Neural cell (in vitro differentiated cells): Measurements from ENCODE around the gene CCNE1. TPM values are rescaled to one million over a fixed set of nuclear protein-coding genes. Genes with fewer than 3 reads are reported as not detected.
A peak's percentile ranks its signal among the peaks of the same experiment; 100 is the strongest.

Experiments
- H2AFZ ChIP-seq: fragments of 200-600, 300-800 bp; sonication (generic), shearing (Covaris generic); 2 replicates; pipeline ENCODE4 v1.6.0; 2014; ENCODE audit warnings: low read depth, mild to moderate bottlenecking, antibody characterized with exemption, low read length, moderate library complexity
- H3F3A ChIP-seq: fragments of 200-600 bp; shearing (Covaris generic); 2 replicates; pipeline ENCODE4 v1.6.1; 2016; ENCODE audit warnings: mild to moderate bottlenecking, moderate library complexity, mixed read lengths, antibody characterized with exemption, low read length; ENCODE audit not compliant: insufficient read depth, poor library complexity, severe bottlenecking
- H3K27ac ChIP-seq: fragments of 200-600, 300-800 bp; sonication (generic), shearing (Covaris generic); 2 replicates; pipeline ENCODE4 v1.5.1; 2014; ENCODE audit warnings: mild to moderate bottlenecking, low read length, moderate library complexity
- H3K27me3 ChIP-seq: fragments of 300-800, 200-600 bp; sonication (generic), shearing (Covaris generic); 2 replicates; pipeline ENCODE4 v1.6.0; 2014; ENCODE audit warnings: mild to moderate bottlenecking, low read depth, low read length, moderate library complexity; ENCODE audit not compliant: insufficient read depth
- H3K36me3 ChIP-seq: fragments of 300-800, 200-600 bp; sonication (generic), shearing (Covaris generic); 2 replicates; pipeline ENCODE4 v1.5.1; 2014; ENCODE audit warnings: mild to moderate bottlenecking, antibody characterized with exemption, low read length, moderate library complexity; ENCODE audit not compliant: insufficient read depth
- H3K4me2 ChIP-seq: fragments of 300-800, 200-600 bp; sonication (generic), shearing (Covaris generic); 2 replicates; pipeline ENCODE4 v1.6.0; 2014; ENCODE audit warnings: mild to moderate bottlenecking, low read length
- H3K4me3 ChIP-seq: fragments of 300-800, 200-600 bp; sonication (generic), shearing (Covaris generic); 2 replicates; pipeline ENCODE4 v1.5.1; 2014; ENCODE audit warnings: mild to moderate bottlenecking, low read length, moderate library complexity
- H3K79me2 ChIP-seq: fragments of 200-600 bp; shearing (Covaris generic); replicated peaks from 2 replicates; pipeline ENCODE4 v1.6.0; 2014; ENCODE audit warnings: mild to moderate bottlenecking, low read length, moderate library complexity; ENCODE audit not compliant: insufficient read depth
- H3K9ac ChIP-seq: fragments of 300-800, 200-600 bp; sonication (generic), shearing (Covaris generic); 2 replicates; pipeline ENCODE4 v1.6.1; 2016; ENCODE audit warnings: mild to moderate bottlenecking, low read length, mixed read lengths
- H3K9me2 ChIP-seq: fragments of 200-600 bp; shearing (Covaris generic); 2 replicates; pipeline ENCODE4 v1.6.1; 2016; ENCODE audit warnings: mild to moderate bottlenecking, low read length, mixed read lengths; ENCODE audit not compliant: insufficient read depth
- H3K9me3 ChIP-seq: fragments of 200-600, 300-800 bp; sonication (generic), shearing (Covaris generic); 2 replicates; pipeline ENCODE4 v1.6.1; 2016; ENCODE audit warnings: mild to moderate bottlenecking, mixed run types, low read length, moderate library complexity, mixed read lengths
- H4K20me1 ChIP-seq: fragments of 200-600 bp; shearing (Covaris generic); 2 replicates; pipeline ENCODE4 v1.6.1; 2016; ENCODE audit warnings: mild to moderate bottlenecking, mixed run types; ENCODE audit not compliant: insufficient read depth
- EP300 ChIP-seq: fragments of 450-650 bp; conservative IDR thresholded peaks from 2 replicates; pipeline ENCODE4 v1.6.1; 2014; ENCODE audit warnings: antibody characterized with exemption, mild to moderate bottlenecking, moderate library complexity; ENCODE audit not compliant: poor library complexity, severe bottlenecking
- EZH2 ChIP-seq: fragments of 200-600, 300-800 bp; shearing (Covaris generic), sonication (generic); IDR thresholded peaks from 2 replicates; pipeline ENCODE4 v1.6.1; 2014; ENCODE audit warnings: antibody characterized with exemption, low read length, borderline replicate concordance, mild to moderate bottlenecking; ENCODE audit not compliant: insufficient read depth, poor library complexity, severe bottlenecking
- MXI1 ChIP-seq: fragments of 450-650 bp; conservative IDR thresholded peaks from 2 replicates; pipeline ENCODE4 v1.6.1; 2014; ENCODE audit warnings: antibody characterized with exemption, mild to moderate bottlenecking; ENCODE audit not compliant: poor library complexity, severe bottlenecking
- POLR2AphosphoS5 ChIP-seq: IDR thresholded peaks from 2 replicates; pipeline ENCODE4 v1.6.1; 2012
- RAD21 ChIP-seq: fragments of 450-650 bp; conservative IDR thresholded peaks from 2 replicates; pipeline ENCODE4 v1.6.1; 2014; ENCODE audit warnings: antibody characterized with exemption, mild to moderate bottlenecking, moderate library complexity
- SMC3 ChIP-seq: fragments of 450-650 bp; conservative IDR thresholded peaks from 2 replicates; pipeline ENCODE4 v1.6.1; 2014; ENCODE audit warnings: antibody characterized with exemption, mild to moderate bottlenecking, moderate library complexity; ENCODE audit not compliant: poor library complexity
- TAF1 ChIP-seq: IDR thresholded peaks from 2 replicates; pipeline ENCODE4 v1.6.1; 2012; ENCODE audit warnings: low read depth
- polyA plus RNA-seq: library from polyadenylated mRNA; depleted of rRNA; stranded (reverse); fragments of >200 nt; gene quantifications from 2 replicates; pipeline ENCODE4 v1.2.3, GENCODE V29; 2014
- TF ChIP-seq, protein P1 (sequence below): IDR thresholded peaks from 2 replicates; pipeline ENCODE4 v1.6.1; 2012; ENCODE audit warnings: borderline replicate concordance
- TF ChIP-seq, protein P2 (sequence below): fragments of 450-650 bp; IDR thresholded peaks from 2 replicates; pipeline ENCODE4 v1.5.1; 2014; ENCODE audit warnings: antibody characterized with exemption, mild to moderate bottlenecking, moderate library complexity; ENCODE audit not compliant: poor library complexity, severe bottlenecking

Gene CCNE1
- polyA plus RNA-seq, 1 donor from 2014 or later, result 4.1 TPM

- no peaks in the 10 kb centered on the region for H4K20me1 ChIP-seq
- no peaks in the 10 kb centered on the region for H3K36me3 ChIP-seq
- H3K4me3 ChIP-seq, result no peak overlapping the region
- no peaks in the 10 kb centered on the region for H3F3A ChIP-seq
- H3K9ac ChIP-seq, result no peak overlapping the region
- no peak overlapping the region for H3K4me2 ChIP-seq
- H3K9me3 ChIP-seq, result no peaks in the 10 kb centered on the region
- no peaks in the 10 kb centered on the region for H3K9me2 ChIP-seq
- H3K27me3 ChIP-seq, result no peaks in the 10 kb centered on the region
- H2AFZ ChIP-seq, result no peak overlapping the region
- H3K79me2 ChIP-seq, result no peaks in the 10 kb centered on the region
- no peak for TF ChIP-seq EP300
- TF ChIP-seq MXI1, result no peak
- no peak overlapping the region for H3K27ac ChIP-seq
Measured at GRCh38 chr19:29854033-29854432, 42.2 kb downstream of the CCNE1 start.

DNA sequence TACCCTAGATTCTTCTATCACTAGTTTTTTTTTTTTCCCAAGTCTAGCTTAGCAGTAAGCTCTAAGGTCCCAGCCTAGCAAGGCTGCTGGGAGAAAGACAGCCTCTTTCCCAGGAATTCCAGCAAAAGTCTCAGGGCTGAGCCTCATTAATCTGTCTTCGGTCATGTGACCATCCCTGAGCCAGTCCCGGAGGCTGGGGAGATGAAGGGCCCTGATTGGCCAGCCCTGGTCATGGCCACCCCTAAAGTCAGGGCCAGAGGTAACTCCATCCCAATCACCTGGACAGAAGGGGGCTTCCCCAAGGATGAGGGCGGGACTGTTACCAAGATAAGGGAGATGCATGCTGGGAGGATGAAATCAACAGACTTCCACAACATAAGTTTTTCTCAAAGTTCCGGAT is 43.3 kb downstream of the CCNE1 start:
- no peak overlapping the region for H2AFZ ChIP-seq
- H4K20me1 ChIP-seq, result no peaks in the 10 kb centered on the region
- H3K9me3 ChIP-seq, result no peaks in the 10 kb centered on the region
- H3F3A ChIP-seq, result no peaks in the 10 kb centered on the region
- H3K9ac ChIP-seq, result no peak overlapping the region
- H3K79me2 ChIP-seq, result no peaks in the 10 kb centered on the region
- H3K27ac ChIP-seq, result no peak overlapping the region
- H3K4me3 ChIP-seq, result no peak overlapping the region
- no peaks in the 10 kb centered on the region for H3K36me3 ChIP-seq
- H3K9me2 ChIP-seq, result no peaks in the 10 kb centered on the region
- TF ChIP-seq EP300 (no peak), RAD21 (no peak), POLR2AphosphoS5 (no peak), MXI1 (no peak), TAF1 (no peak), SMC3 (no peak), EZH2 (no peak)
- TF ChIP-seq, protein P1, sequence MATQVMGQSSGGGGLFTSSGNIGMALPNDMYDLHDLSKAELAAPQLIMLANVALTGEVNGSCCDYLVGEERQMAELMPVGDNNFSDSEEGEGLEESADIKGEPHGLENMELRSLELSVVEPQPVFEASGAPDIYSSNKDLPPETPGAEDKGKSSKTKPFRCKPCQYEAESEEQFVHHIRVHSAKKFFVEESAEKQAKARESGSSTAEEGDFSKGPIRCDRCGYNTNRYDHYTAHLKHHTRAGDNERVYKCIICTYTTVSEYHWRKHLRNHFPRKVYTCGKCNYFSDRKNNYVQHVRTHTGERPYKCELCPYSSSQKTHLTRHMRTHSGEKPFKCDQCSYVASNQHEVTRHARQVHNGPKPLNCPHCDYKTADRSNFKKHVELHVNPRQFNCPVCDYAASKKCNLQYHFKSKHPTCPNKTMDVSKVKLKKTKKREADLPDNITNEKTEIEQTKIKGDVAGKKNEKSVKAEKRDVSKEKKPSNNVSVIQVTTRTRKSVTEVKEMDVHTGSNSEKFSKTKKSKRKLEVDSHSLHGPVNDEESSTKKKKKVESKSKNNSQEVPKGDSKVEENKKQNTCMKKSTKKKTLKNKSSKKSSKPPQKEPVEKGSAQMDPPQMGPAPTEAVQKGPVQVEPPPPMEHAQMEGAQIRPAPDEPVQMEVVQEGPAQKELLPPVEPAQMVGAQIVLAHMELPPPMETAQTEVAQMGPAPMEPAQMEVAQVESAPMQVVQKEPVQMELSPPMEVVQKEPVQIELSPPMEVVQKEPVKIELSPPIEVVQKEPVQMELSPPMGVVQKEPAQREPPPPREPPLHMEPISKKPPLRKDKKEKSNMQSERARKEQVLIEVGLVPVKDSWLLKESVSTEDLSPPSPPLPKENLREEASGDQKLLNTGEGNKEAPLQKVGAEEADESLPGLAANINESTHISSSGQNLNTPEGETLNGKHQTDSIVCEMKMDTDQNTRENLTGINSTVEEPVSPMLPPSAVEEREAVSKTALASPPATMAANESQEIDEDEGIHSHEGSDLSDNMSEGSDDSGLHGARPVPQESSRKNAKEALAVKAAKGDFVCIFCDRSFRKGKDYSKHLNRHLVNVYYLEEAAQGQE, result no peak
- no peak overlapping the region for H3K4me2 ChIP-seq
- H3K27me3 ChIP-seq, result no peaks in the 10 kb centered on the region

GRCh38 chr19:29855741-29856500 is 44.1 kb downstream of the CCNE1 start:
- no peaks in the 10 kb centered on the region for H3K79me2 ChIP-seq
- H3F3A ChIP-seq, result no peaks in the 10 kb centered on the region
- no peak overlapping the region for H2AFZ ChIP-seq
- H3K9ac ChIP-seq, result no peak overlapping the region
- H3K4me3 ChIP-seq, result peak overlapping the region; percentile 10
- H3K27ac ChIP-seq, result peak overlapping the region; percentile 41
- TF ChIP-seq RAD21 (no peak), EP300 (no peak), TAF1 (no peak), MXI1 (no peak), EZH2 (no peak), SMC3 (no peak), POLR2AphosphoS5 (no peak)
- TF ChIP-seq, protein P2, sequence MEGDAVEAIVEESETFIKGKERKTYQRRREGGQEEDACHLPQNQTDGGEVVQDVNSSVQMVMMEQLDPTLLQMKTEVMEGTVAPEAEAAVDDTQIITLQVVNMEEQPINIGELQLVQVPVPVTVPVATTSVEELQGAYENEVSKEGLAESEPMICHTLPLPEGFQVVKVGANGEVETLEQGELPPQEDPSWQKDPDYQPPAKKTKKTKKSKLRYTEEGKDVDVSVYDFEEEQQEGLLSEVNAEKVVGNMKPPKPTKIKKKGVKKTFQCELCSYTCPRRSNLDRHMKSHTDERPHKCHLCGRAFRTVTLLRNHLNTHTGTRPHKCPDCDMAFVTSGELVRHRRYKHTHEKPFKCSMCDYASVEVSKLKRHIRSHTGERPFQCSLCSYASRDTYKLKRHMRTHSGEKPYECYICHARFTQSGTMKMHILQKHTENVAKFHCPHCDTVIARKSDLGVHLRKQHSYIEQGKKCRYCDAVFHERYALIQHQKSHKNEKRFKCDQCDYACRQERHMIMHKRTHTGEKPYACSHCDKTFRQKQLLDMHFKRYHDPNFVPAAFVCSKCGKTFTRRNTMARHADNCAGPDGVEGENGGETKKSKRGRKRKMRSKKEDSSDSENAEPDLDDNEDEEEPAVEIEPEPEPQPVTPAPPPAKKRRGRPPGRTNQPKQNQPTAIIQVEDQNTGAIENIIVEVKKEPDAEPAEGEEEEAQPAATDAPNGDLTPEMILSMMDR, result no peak
- TF ChIP-seq, protein P1, result no peak
- H3K27me3 ChIP-seq, result no peaks in the 10 kb centered on the region
- no peak overlapping the region for H3K4me2 ChIP-seq
- no peaks in the 10 kb centered on the region for H3K9me2 ChIP-seq
- H3K9me3 ChIP-seq, result no peaks in the 10 kb centered on the region
- no peaks in the 10 kb centered on the region for H3K36me3 ChIP-seq
- no peaks in the 10 kb centered on the region for H4K20me1 ChIP-seq
